Measurements from ENCODE around the gene UNC50. TPM values are rescaled to one million over a fixed set of nuclear protein-coding genes. Genes with fewer than 3 reads are reported as not detected.

The UNC50 gene
- total RNA-seq, 4 donors from 2014 or later, result 40.3 to 55.7 (median 46.0) TPM

DNA sequence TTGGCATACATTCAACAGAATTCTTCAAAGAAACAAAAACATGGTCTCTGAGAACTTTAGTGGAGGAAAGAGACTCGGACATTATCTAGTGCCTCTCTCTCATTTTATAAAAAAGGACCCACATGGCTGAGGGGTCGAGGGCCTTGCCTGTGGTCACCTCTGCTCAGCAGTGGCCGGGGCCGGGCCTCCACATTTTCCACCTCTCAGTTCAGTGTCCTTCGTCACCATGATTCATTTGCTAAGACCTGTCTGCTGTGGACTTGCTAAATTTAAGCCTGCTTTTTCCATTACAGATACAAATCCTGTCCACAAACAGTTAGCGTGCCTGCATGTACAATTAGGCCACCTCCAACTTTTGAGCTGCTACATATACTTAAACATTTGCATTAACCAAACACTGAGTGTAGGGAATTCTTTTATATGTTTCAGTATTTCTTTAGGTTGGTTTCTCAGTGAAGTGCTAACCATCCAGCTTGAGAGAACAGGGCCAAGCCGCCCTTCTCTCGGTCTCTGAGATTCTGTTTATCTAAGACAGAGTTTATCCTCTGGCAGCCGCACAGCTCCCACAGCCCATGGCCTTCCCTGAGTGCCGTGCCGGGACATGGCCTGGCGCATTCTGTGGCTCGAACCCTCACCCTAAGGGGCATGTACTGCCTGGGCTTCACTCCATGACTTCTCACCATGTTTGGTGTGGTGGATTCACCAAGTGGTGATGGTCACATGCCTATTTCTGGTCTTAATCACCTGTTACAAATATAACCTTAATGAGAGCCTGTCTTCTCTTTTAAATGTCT is 46.3 kb upstream of the UNC50 start:
- H3K27ac ChIP-seq, result peak overlapping the region; percentile 66 to 85 (median 83)
- peaks cover 0 to 73% of the 10 kb centered on the region in 2 donors for H3K36me3 ChIP-seq
- TF ChIP-seq EP300 (IDR thresholded peaks at IDR 0.05) (no peak), POLR2A (IDR thresholded peaks at IDR 0.05) (no peak), POLR2AphosphoS5 (IDR thresholded peaks at IDR 0.05) (no peak)
- TF ChIP-seq, protein P1, sequence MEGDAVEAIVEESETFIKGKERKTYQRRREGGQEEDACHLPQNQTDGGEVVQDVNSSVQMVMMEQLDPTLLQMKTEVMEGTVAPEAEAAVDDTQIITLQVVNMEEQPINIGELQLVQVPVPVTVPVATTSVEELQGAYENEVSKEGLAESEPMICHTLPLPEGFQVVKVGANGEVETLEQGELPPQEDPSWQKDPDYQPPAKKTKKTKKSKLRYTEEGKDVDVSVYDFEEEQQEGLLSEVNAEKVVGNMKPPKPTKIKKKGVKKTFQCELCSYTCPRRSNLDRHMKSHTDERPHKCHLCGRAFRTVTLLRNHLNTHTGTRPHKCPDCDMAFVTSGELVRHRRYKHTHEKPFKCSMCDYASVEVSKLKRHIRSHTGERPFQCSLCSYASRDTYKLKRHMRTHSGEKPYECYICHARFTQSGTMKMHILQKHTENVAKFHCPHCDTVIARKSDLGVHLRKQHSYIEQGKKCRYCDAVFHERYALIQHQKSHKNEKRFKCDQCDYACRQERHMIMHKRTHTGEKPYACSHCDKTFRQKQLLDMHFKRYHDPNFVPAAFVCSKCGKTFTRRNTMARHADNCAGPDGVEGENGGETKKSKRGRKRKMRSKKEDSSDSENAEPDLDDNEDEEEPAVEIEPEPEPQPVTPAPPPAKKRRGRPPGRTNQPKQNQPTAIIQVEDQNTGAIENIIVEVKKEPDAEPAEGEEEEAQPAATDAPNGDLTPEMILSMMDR (IDR thresholded peaks at IDR 0.05), result no peak
- no peak overlapping the region for H3K4me3 ChIP-seq
- ATAC-seq, result peak; percentile 32
- peaks cover 0 to 50% (median 0%) of the 10 kb centered on the region in 3 donors for H3K4me1 ChIP-seq
- no peaks in the 10 kb centered on the region for H3K9me3 ChIP-seq
- WGBS, 2 donors (ENCODE audit: low coverage in 1 of 2), result 28 to 42% methylated on average over 13 of the region's 13 CpGs
- no peaks in the 10 kb centered on the region for H3K27me3 ChIP-seq

DNA sequence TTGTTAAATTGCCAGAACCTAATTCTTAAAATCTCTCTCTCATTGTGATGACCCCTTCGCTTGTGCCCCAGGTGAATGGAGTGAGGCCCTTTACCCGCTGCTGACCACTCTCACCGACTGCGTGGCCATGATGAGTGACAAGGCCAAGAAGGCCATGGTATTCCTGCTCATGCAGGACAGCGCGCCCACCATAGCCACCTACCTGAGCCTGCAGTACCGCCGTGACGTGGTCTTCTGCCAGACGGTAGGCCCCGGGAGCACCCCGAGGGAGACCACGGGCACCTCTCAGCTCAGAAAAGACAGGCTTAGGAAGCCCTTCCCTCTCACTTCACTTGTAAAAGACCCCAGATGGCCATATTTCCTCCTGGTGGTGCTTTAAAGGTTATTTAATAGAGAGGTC is 45.0 kb upstream of the UNC50 start:
- H3K4me1 ChIP-seq, result peaks cover 0 to 50% (median 0%) of the 10 kb centered on the region in 3 donors
- TF ChIP-seq, protein P1 (IDR thresholded peaks at IDR 0.05), result no peak
- TF ChIP-seq EP300 (IDR thresholded peaks at IDR 0.05), result no peak
- no peak for TF ChIP-seq POLR2AphosphoS5 (IDR thresholded peaks at IDR 0.05)
- TF ChIP-seq POLR2A (IDR thresholded peaks at IDR 0.05), result no peak
- H3K9me3 ChIP-seq, result no peaks in the 10 kb centered on the region
- ATAC-seq, result no peak
- no peak overlapping the region for H3K4me3 ChIP-seq
- 96 to 100% methylated on average over 1 to 4 of the region's 13 CpGs for WGBS, 2 donors (ENCODE audit: low coverage in 1 of 2)
- H3K36me3 ChIP-seq, result peaks cover 0 to 74% of the 10 kb centered on the region in 2 donors
- peak overlapping the region in 2 of 4 donors; percentile 82 to 85 for H3K27ac ChIP-seq
- H3K27me3 ChIP-seq, result no peaks in the 10 kb centered on the region

DNA sequence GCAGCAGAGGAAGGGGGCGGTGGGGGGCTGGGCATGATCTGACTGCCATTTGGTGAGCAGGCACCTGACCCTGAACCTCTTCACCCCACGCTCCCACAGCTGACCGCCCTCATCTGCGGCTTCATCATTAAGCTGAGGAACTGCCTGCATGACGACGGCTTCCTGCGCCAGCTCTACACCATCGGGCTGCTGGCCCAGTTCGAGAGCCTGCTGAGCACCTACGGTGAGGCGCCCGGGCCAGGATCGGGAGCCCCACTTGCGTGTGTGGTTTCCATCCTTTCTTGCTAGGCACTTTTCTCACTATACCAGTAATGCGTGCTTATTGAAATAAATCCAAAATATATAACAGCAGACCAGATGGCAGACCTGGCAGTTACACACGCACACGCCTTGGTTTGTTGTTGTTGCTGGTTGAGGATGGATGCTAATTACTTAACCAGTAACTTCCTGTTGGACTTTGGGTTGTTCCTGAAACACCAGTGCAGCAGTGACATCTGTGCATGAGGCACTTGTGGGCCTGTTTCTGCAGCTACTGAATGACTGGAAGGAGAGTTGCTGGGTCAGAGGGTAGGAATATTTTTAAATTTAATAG is 43.8 kb upstream of the UNC50 start:
- peaks cover 0 to 76% of the 10 kb centered on the region in 2 donors for H3K36me3 ChIP-seq

DNA sequence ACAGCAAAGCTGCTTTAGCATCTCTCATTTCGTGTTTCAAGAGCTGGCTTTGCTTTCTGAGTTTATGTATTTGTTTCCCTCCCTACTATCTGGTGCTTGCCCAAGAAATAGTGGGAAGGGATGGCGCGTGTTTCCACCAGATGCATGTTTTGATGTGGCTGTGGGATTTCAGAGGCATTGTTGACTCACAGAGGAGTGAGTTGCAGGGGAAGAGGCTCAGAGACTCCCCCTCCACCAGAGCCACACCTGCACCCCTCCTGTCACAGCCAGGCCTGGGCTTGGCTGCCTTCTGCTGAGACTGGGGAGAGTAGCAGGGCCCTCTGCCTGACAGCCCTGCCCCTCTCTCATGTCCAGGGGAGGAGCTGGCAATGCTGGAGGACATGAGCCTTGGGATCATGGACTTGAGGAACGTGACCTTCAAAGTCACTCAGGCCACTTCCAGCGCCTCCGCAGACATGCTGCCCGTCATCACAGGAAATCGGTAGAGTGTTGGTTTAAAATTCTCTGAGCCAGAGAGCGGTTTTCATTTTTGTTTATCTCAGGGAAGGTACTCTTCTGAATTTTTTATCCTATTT is 43.0 kb upstream of the UNC50 start:
- H3K36me3 ChIP-seq, result peaks cover 0 to 76% of the 10 kb centered on the region in 2 donors
- TF ChIP-seq EP300 (IDR thresholded peaks at IDR 0.05) (no peak), POLR2A (IDR thresholded peaks at IDR 0.05) (no peak), POLR2AphosphoS5 (IDR thresholded peaks at IDR 0.05) (no peak)
- TF ChIP-seq, protein P1 (IDR thresholded peaks at IDR 0.05), result no peak
- H3K4me1 ChIP-seq, result peaks cover 0 to 32% (median 0%) of the 10 kb centered on the region in 3 donors
- no peak overlapping the region for H3K4me3 ChIP-seq
- 60 to 85% methylated on average over 1 to 4 of the region's 9 CpGs for WGBS, 2 donors (ENCODE audit: low coverage in 1 of 2)
- ATAC-seq, result no peak
- H3K27me3 ChIP-seq, result no peaks in the 10 kb centered on the region
- H3K9me3 ChIP-seq, result no peaks in the 10 kb centered on the region
- H3K27ac ChIP-seq, result no peak overlapping the region

More for the DNA sequence above, 43.8 kb upstream of the UNC50 start:
- Histone ChIP-seq H3K27ac (no peak overlapping the region), H3K27me3 (no peaks in the 10 kb centered on the region), H3K9me3 (no peaks in the 10 kb centered on the region), H3K4me3 (no peak overlapping the region), H3K4me1 (peaks cover 0 to 40% (median 0%) of the 10 kb centered on the region in 3 donors)
- no peak for ATAC-seq
- TF ChIP-seq, protein P1 (IDR thresholded peaks at IDR 0.05), result no peak
- TF ChIP-seq POLR2A (IDR thresholded peaks at IDR 0.05), result no peak
- no peak for TF ChIP-seq EP300 (IDR thresholded peaks at IDR 0.05)
- no peak for TF ChIP-seq POLR2AphosphoS5 (IDR thresholded peaks at IDR 0.05)
- 76 to 90% methylated on average over 5 to 10 of the region's 17 CpGs for WGBS, 2 donors (ENCODE audit: low coverage in 1 of 2)

Measured in gastroesophageal sphincter (tissue), 4 donors.